ENCODE measurements around the gene CFAP46.

- TF ChIP-seq CTCF (conservative IDR thresholded peaks at IDR 0.05 in 1 of 2, IDR thresholded peaks at IDR 0.05 in 1 of 2; ENCODE audit: extremely low read depth in 1 of 2, insufficient read depth in 1 of 2, low read depth in 1 of 2, low read length in 2 of 2) (no peak), EZH2 (IDR thresholded peaks at IDR 0.05; ENCODE audit: borderline replicate concordance, low read length) (no peak)
These were observed 115.0 kb downstream of the CFAP46 start for GRCh38 chr10:132827423-132827789.
